ENCODE measurements around the gene FOXP1. TPM values are rescaled to one million over a fixed set of nuclear protein-coding genes. Genes with fewer than 3 reads are reported as not detected.

The FOXP1 gene
- total RNA-seq, 1 donor from 2014 or later: 26.1 TPM

DNA sequence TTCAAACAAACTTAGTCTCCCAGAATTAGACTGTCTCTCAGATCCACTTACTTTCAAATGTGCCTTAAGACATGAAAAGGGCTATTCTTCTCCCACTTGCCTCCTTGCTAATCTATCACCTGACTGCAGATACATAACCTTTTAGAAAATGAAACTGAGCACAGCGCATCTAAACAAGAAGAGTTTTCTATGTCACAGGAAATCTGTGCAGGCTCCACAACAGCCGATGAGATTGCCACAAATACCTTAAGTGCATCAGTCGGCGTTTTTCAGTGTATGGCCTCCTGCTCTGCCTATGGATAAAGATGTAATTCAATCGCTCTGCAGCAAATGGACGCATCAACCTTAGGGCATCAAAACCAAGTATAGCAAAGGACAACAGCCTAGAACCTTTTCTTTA is 544.2 kb downstream of the FOXP1 start:
- no peak overlapping the region for H3K4me3 ChIP-seq (ENCODE audit: low read depth, low read length)
- no peak for DNase-seq (ENCODE audit: low read depth)
- TF ChIP-seq, protein P1, sequence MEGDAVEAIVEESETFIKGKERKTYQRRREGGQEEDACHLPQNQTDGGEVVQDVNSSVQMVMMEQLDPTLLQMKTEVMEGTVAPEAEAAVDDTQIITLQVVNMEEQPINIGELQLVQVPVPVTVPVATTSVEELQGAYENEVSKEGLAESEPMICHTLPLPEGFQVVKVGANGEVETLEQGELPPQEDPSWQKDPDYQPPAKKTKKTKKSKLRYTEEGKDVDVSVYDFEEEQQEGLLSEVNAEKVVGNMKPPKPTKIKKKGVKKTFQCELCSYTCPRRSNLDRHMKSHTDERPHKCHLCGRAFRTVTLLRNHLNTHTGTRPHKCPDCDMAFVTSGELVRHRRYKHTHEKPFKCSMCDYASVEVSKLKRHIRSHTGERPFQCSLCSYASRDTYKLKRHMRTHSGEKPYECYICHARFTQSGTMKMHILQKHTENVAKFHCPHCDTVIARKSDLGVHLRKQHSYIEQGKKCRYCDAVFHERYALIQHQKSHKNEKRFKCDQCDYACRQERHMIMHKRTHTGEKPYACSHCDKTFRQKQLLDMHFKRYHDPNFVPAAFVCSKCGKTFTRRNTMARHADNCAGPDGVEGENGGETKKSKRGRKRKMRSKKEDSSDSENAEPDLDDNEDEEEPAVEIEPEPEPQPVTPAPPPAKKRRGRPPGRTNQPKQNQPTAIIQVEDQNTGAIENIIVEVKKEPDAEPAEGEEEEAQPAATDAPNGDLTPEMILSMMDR (conservative IDR thresholded peaks at IDR 0.05; ENCODE audit: low read depth, low read length): no peak

DNA sequence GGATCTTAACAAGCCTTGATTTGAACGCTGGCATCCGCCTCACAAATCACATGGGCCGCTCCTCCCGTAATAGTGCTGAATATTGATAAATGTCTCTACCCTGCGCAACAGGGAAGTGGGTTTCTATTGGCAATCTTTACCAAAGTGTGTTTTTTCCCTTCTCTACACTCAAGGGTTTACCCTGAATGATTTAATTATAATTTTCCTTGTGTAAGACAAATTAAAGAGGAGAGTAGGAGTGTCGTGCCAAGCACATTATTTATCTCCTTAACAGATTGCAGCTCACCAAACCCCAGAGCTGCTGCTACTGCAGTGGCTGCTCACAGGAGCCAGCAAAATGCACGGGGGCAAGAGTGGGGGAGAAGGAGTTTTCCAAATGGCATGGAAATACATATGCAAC is 545.8 kb downstream of the FOXP1 start:
- H3K4me3 ChIP-seq (ENCODE audit: low read depth, low read length): no peak overlapping the region
- TF ChIP-seq, protein P1 (conservative IDR thresholded peaks at IDR 0.05; ENCODE audit: low read depth, low read length): no peak
- DNase-seq (ENCODE audit: low read depth): no peak

DNA sequence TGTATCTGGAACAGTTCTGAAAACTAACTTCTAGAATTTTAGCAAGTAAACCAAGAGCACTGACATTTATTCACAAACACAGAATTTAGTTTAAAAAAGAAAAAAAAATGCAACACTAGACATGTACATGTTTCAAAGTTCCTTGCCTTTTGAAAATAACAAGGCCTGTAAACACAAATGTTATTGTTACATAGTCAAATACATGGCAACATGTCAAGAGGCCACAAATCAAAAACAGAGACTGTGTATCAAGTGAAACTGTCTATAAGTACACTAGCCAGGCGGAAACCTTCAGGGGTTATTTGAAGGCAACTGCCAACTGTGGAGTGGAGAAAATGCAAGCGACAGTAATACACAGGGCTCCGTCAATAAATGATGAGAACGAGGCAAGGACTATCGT is 547.6 kb downstream of the FOXP1 start:
- no peak overlapping the region for H3K4me3 ChIP-seq (ENCODE audit: low read depth, low read length)
- DNase-seq (ENCODE audit: low read depth): no peak
- TF ChIP-seq, protein P1 (conservative IDR thresholded peaks at IDR 0.05; ENCODE audit: low read depth, low read length): no peak

DNA sequence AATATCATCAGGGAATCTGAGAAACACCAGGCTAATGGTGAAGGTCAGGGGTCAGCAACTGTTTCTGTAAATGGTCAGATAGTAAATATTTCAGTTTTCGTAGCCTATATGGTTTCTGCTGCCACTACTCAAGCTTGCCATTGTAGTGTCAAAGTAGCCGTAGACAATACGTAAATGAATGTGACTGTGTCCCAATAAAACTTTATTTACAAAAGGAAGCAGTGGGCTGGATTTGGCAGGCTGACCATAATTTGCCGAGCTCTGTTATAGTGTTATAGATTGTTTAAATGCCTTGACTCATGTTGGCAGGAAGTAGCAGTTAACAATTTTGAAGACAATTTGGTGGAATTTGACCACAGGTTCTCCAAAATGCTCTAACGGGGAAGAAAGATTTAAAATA is 548.2 kb downstream of the FOXP1 start:
- TF ChIP-seq, protein P1 (conservative IDR thresholded peaks at IDR 0.05; ENCODE audit: low read depth, low read length): no peak
- no peak for DNase-seq (ENCODE audit: low read depth)
- H3K4me3 ChIP-seq (ENCODE audit: low read depth, low read length): no peak overlapping the region

DNA sequence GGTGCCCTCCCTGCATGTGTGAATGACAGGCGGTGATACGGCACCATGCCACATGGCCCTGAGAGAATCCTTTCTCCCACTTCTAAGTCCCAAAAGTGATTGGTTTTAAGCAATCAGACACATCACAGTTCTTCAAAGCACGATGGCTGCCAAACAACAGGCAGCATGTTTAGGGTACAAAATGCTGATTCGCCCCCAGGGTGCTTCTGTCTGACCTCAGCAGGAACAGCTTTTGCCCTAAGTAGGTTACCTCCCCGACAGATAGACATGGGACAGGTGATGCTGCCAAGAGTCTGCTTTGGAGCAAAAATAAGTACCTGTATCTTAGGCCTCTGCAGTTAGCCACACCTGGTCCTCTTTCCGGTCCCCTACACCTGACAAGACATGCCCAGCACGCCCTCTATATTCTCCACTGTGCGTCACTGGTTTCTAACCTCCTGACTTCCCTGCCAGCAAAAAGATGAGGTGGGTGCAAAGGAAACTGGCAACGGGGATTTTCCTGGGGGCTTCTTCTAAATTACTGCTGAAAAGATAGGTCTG is 549.8 kb downstream of the FOXP1 start:
- TF ChIP-seq, protein P1 (conservative IDR thresholded peaks at IDR 0.05; ENCODE audit: low read depth, low read length): no peak
- no peak overlapping the region for H3K4me3 ChIP-seq (ENCODE audit: low read depth, low read length)
- DNase-seq (ENCODE audit: low read depth): no peak

DNA sequence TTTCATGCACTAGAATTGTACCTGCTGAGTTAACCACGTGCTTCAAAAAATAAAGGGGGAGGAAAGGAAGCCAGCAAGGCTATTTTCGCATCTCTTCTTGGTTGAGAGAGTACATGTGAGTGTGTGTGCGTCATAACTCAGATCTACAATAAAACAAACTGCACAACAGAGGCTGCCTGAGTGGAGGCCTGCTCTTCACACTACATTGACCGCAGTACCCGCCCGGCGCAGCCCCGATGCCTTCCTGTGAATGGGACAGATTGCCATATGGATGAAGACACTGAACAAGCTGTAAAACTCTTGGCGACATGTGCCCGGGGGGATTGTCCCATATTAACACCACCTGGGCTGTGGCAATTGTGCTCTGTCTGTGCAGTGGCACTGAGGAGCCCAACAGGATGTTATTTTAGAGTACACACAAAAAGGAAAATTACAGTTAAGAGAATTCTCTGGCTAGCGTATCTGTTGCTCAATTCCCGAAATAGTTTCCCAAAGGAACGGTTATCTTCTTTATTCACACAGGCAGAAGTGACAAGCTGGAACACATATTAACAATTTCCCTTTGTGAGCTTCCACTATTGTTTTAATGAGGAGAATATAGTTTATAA is 551.5 kb downstream of the FOXP1 start:
- H3K4me3 ChIP-seq (ENCODE audit: low read depth, low read length): no peak overlapping the region
- TF ChIP-seq, protein P1 (conservative IDR thresholded peaks at IDR 0.05; ENCODE audit: low read depth, low read length): no peak
- no peak for DNase-seq (ENCODE audit: low read depth)

DNA sequence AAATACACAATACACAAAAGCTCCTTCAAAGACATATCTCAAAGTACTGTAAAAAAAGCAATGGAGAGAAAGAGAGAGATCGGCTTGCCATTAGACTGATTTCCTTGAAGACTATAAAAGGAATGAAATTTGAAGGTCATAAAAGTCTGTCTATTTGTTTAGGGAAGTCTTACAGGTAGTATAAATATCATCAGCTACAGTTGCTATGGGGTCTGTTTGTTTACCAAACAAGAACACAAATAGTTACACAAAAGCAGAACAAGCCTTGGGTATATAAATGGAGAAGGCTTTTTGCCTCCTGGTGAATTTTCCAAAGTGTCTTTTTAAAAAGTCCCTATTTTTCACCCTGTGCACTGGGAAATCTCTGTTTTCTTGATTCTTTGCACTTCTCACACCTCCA is 552.3 kb downstream of the FOXP1 start:
- DNase-seq (ENCODE audit: low read depth): no peak
- TF ChIP-seq, protein P1 (conservative IDR thresholded peaks at IDR 0.05; ENCODE audit: low read depth, low read length): no peak

More for the DNA sequence above, 552.3 kb downstream of the FOXP1 start:
- H3K4me3 ChIP-seq (ENCODE audit: low read depth, low read length): no peak overlapping the region
